Endothelial cell of hepatic sinusoid (primary cell): Measurements from ENCODE around the gene MCM5.
"Not testable (repeated sequence)": the region's sequence is repeated elsewhere in the genome, so short reads cannot be mapped to it uniquely, and the experiment has no call there.

Experiments used
- in situ Hi-C: cut with HindIII; loops from 2 replicates; pipeline ENCODE4 v1.10.0; 2017; ENCODE audit warnings: low sequenced_read_pairs

The MCM5 gene

GRCh38 chr22:35449829-35450689, 50.1 kb downstream of the MCM5 start:
- in situ Hi-C loops, result no loop called here

- in situ Hi-C loops, result no loop called here
Observed at GRCh38 chr22:35450824-35451569, 51.1 kb downstream of the MCM5 start.

- in situ Hi-C loops, result no loop called here
Observed at GRCh38 chr22:35451592-35451991, 51.7 kb downstream of the MCM5 start.

- in situ Hi-C loops, result no loop called here
Observed at GRCh38 chr22:35452351-35452781, 52.4 kb downstream of the MCM5 start.

- in situ Hi-C loops, result no loop called here
Observed at GRCh38 chr22:35452810-35453743, 53.1 kb downstream of the MCM5 start.

- in situ Hi-C loops, result no loop called here
Observed at GRCh38 chr22:35454416-35455054, 54.6 kb downstream of the MCM5 start.

DNA sequence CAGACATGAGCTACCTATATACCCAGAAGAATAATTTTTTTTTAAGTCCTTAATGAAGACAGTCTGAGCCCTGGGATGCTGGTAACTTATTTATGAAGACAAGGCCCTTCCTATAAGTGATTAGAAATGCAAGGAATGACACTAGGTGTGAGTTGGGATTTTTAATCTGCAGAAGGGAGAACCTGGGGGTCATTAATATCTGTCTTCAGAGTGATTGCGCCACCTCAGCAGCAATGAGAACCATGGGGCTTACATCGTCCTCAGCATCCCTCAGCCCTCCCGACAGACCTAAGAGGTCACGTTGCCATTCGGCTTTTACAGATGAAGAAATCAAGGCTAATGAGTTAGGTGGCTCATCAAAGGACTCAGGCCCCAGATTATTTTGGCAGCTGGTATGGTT, 55.6 kb downstream of the MCM5 start:
- in situ Hi-C loops, result no loop called here

DNA sequence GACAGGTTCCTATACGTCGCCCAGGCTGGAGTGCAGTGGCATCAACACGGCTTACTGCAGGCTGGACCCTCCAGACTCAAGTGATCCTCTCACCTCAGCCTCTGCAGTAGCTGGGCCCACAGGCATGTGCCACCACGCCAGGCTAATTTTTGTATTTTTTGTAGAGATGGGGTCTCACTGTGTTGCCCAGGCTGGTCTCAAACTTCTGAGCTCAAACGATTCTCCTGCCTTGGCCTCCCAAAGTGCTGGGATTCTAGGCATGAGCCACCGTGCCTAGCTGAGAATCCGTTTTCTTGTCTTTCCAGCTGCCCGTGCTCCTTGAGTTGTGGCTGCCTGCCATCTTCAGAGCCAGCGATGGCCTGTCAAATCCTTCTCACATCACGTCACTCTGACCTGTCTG, 56.8 kb downstream of the MCM5 start:
- in situ Hi-C loops, result no loop called here

- in situ Hi-C loops, result no loop called here
Observed at GRCh38 chr22:35457729-35458546, 58.0 kb downstream of the MCM5 start.

DNA sequence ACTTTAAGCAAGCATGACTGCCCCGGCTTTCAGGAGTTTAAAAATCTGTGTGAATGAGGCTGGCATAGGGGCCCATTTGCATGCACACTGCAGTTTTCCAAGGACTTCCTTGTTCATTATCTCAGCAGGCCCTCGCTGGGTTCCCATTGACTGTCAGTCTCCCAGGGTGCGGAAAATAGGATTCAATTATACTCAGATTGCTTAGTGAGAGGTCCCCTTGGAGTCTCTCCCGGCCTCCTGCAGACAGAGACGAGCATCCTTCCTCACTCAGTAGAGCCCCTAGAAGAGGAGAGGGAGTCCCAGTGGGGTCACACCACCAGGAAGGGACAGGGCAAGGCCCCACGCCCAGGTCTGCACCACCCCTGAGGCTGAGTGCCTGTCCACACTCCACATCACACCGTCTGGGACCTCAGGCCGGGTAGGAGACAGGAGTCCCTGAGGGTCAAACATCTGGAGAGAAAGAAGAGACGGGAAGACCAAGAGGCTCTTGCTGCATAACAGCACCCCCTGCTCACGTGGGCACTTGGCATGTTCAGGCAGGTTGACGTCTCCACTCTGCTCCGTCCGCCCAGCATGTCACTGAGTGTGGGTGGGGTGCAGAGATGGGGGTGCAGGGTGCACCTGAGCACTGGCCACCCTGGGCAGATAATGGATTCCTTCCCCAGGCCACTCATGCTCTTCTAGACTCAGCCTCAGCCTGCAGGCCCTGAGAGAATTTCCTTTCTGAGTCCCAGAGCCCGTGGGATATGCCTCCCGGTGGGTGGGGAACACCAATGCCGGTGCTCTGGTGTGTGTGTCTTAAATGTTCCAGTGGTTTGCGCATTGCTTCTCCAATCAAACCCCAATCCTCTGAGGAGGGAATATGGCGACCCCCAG, 58.8 kb downstream of the MCM5 start:
- in situ Hi-C loops, result no loop called here

- in situ Hi-C loops, result no loop called here
Observed at GRCh38 chr22:35459423-35459894, 59.5 kb downstream of the MCM5 start.

DNA sequence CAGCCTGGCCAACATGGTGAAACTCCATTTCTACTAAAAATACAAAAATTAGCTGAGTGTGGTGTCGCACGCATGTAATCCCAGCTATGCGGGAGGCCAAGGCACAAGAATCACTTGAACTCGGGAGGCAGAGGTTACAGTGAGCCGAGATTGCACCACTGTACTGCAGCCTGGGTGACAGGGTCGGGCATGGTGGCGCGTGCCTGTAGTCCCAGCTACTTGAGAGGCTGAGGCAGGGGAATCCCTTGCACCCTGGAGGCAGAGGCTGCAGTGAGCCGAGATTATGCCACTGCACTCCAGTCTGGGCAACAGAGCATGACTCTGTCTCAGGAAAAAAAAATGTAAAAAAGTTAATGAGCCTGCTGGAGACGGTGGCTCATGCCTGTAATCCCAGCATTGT, 60.0 kb downstream of the MCM5 start:
- in situ Hi-C loops, result not testable (repeated sequence)

DNA sequence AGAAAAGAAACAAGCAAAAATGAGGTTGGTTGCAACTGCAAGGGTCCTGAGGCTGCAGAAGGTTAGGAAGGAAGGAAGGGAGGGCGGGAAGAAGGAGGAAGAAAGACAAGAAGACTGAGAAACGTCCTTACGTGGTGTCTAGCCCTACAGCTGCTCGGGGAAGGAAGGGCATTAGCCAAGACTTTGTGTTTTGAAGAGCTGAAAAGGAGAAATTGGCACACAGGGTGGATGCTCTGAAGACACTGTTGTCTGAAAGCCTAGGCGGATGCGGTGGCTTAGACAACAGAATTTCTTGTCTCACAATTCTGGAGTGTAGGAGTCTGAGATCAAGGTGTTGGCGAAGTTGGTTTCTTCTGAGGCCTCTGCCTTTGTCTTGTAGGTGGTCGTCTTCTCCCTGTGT, 60.7 kb downstream of the MCM5 start:
- in situ Hi-C loops, result no loop called here

DNA sequence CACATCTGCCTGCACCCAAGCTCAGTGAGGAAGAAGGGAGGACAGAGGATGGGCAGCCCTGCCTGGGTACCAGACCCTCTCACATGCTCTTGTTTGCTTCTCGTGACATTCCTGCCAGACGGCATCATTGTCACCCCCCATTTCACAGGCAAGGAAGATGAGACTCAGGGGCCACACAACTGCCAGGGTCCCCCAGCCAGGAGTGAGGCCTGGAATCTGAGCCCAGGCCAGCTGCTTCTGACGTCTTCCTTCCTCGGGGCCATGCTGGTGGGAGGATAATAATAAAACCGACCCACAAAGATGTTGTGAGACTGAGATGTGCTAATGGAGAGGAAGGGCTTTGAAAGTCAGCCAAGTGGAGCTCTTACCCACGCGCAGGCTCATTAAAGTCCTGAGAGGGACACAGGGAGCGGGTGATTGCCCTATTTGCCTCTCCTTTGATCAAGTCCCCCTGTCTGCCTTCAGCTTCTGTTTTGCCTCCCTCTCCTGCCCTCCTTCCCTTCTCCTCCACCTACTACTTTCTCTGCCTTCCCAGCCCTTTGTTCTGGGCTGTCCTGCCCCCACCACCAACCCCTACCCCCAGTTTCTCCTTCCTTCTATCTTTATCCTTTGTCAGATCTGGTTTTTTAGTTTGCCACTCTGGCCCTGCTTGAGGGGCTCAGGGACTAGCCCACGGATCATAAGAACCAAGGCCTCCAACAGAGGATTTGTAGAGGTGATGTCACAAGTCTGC, 62.7 kb downstream of the MCM5 start:
- in situ Hi-C loops, result no loop called here

DNA sequence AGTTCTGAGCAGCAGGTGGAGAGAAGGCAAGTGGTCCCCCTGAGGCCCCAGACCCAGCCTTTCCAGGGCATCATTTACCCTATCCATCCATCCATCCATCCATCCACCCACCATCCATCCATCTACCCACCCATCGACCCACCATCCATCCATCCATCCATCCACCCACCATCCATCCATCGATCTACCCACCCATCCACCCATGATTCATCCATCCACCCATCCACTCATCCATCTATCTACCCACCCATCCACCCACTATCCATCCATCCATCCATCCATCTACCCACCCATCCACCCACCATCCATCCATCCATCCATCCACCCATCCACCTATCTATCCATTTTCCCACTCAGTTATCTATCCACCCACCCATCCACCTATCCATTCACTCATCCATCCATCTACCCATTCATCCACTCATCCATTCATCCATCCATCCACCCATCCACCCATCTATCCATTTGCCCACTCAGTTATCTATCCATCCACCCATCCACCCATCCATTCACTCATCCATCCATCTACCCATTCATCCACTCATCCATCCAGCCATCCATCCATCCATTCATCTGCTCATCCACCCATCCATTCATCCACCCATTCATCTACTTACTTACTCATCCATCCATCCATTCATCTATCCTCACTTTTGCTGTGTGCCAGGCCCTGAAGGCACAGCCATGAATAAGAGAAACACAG, 63.4 kb downstream of the MCM5 start:
- in situ Hi-C loops, result no loop called here

DNA sequence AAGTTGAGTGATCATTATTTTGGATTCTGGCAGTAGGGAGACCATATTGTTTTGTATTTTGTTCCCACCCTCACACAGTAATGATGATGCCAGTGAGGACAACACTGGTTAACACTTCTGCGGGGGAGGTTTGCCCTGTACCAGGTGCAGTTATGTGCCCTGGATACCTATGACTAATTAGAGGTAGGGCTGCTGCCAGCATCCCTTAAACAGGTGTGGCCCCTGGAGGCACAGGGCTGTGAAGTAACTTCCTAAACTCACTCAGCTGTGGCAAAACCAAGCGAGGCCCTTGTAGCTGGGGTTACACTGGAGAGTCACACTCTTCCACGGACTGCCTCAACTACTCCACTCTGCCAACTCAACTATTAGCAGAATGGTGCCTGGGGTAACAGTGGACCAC, 64.5 kb downstream of the MCM5 start:
- in situ Hi-C loops, result no loop called here

- in situ Hi-C loops, result no loop called here
Observed at GRCh38 chr22:35465109-35465701, 65.3 kb downstream of the MCM5 start.
